Heart right ventricle (tissue), 16 donors: Measurements from ENCODE around the gene ATG4B. TPM values are rescaled to one million over a fixed set of nuclear protein-coding genes. Genes with fewer than 3 reads are reported as not detected.

Experiments used
- ATAC-seq, 8 donors: fragments of 200-7000 bp; cut with Tn5 transposase; one replicate each; pipeline ENCODE4 v1.9.1; 2020; ENCODE audit warnings: mild to moderate bottlenecking in 8 of 8, moderate library complexity in 8 of 8, moderate number of reproducible peaks in 1 of 8
- DNase-seq, 2 donors: peaks; one replicate each; pipeline ENCODE4 v3.0.0-alpha.2; 2020
- H3K27ac ChIP-seq, 10 donors: fragments of 200-600 bp; sonication (generic) in 2 of 10; one replicate each; pipeline versions ENCODE4 v1.5.0 to v1.8.0; 2020 to 2022; ENCODE audit warnings: mild to moderate bottlenecking in 3 of 10
- H3K27me3 ChIP-seq, 7 donors: fragments of 200-600 bp; one replicate each; pipeline ENCODE4 v1.8.0; 2021 to 2022; ENCODE audit warnings: mild to moderate bottlenecking in 2 of 7
- H3K36me3 ChIP-seq, 9 donors: fragments of 200-600 bp; sonication (generic) in 1 of 9; one replicate each; pipeline versions ENCODE4 v1.5.0 to v1.8.0; 2020 to 2022; ENCODE audit warnings: mild to moderate bottlenecking in 2 of 9
- H3K4me1 ChIP-seq, 9 donors: fragments of 200-600 bp; sonication (generic) in 1 of 9; one replicate each; pipeline versions ENCODE4 v1.5.0 to v1.8.0; 2020 to 2022; ENCODE audit warnings: mild to moderate bottlenecking in 4 of 9
- H3K4me3 ChIP-seq, 10 donors: fragments of 200-600 bp; sonication (generic) in 2 of 10; one replicate each; pipeline versions ENCODE4 v1.5.0 to v1.8.0; 2020 to 2022; ENCODE audit warnings: mild to moderate bottlenecking in 7 of 10, moderate library complexity in 2 of 10
- H3K9me3 ChIP-seq, 11 donors: fragments of 200-600 bp in 10 of 11; sonication (generic) in 2 of 11; one replicate each; pipeline versions ENCODE4 v1.5.0 to v1.8.0; 2013 to 2022; ENCODE audit warnings: mild to moderate bottlenecking in 2 of 11, control low read depth in 1 of 11, moderate library complexity in 1 of 11
- CTCF ChIP-seq, 9 donors: fragments of 200-600 bp; sonication (generic) in 2 of 9; IDR thresholded peaks; one replicate each; pipeline versions ENCODE4 v1.5.0 to v1.8.0; 2021 to 2022; ENCODE audit warnings: antibody characterized with exemption in 9 of 9, mild to moderate bottlenecking in 5 of 9, moderate library complexity in 1 of 9
- WGBS, 2 donors: extraction: QIAGEN DNeasy Blood & Tissue Kit; methylation state at CpG; one replicate each; pipeline ENCODE4 v1.1.7; 2013; ENCODE audit warnings: inconsistent platforms in 1 of 2; 5-methylcytosine and 5-hydroxymethylcytosine counted together
- intact Hi-C, 10 donors: fragments of 100-400 bp; cut with DNase I; formaldehyde crosslinking; loops; one replicate each; pipeline versions ENCODE4 v1.11.1 to v1.14.2; 2022
- polyA plus RNA-seq, 2 donors: library from polyadenylated mRNA; stranded (reverse); fragments of 200-250 nt; gene quantifications; one replicate each; pipeline ENCODE4 v1.2.3, GENCODE V29; 2013
- total RNA-seq, 10 donors: library from RNA; stranded (reverse); fragmentation: NEBNext Ultra II Directional in 3 of 10; extraction: Animal tissue kit (Norgen Biotek cat#: 25700) in 3 of 10; gene quantifications; one replicate each; pipeline versions ENCODE4 v1.2.1 to v1.2.4, GENCODE V29; 2021 to 2023
- donor health status: Arrhythmogenic right ventricular cardiomyopathy.
- donor health status: ischemic (EF 13 %, LVEDD 7.1; RV severe dilation, severe dysfunction).
- donor health status: healthy with polysubstance abuse.
- donor health status: DM: no; HTN: yes; CAD: no.
- donor health status: DM: no; HTN: no; CAD: no.
- donor health status: ischemic (EF 25% LVEDD 6.9; RV normal size, moderate dysfunction).
- donor health status: ischemic (EF 25% LVEDD 5.7; RV mildly dilated, moderate dysfunction).
- donor health status: healthy.
- donor health status: DM: yes; HTN: yes; CAD: no.
- donor health status: Ischemic cardiomyopathy.
- donor health status: ischemic (EF 35%, LVEDD 5.7; RV mildly dilated, moderate dysfunction).
- donor health status: nonischemic (EF 11% LVEDD 7.7; RV severe dilation, severe dysfunction).
- donor health status: DM: yes; HTN: yes; CAD: no.
- donor health status: PGD.
- donor health status: ischemic (EF 29% LVEDD 5.4; RV normal size, mild dysfunction).
- donor health status: nonischemic (EF 23%, LVEDD 6.1; RV moderate dilation, normal function).

ATG4B gene
- total and polyA plus RNA-seq, 12 donors: 34.7 to 55.7 (median 42.8) TPM

DNA sequence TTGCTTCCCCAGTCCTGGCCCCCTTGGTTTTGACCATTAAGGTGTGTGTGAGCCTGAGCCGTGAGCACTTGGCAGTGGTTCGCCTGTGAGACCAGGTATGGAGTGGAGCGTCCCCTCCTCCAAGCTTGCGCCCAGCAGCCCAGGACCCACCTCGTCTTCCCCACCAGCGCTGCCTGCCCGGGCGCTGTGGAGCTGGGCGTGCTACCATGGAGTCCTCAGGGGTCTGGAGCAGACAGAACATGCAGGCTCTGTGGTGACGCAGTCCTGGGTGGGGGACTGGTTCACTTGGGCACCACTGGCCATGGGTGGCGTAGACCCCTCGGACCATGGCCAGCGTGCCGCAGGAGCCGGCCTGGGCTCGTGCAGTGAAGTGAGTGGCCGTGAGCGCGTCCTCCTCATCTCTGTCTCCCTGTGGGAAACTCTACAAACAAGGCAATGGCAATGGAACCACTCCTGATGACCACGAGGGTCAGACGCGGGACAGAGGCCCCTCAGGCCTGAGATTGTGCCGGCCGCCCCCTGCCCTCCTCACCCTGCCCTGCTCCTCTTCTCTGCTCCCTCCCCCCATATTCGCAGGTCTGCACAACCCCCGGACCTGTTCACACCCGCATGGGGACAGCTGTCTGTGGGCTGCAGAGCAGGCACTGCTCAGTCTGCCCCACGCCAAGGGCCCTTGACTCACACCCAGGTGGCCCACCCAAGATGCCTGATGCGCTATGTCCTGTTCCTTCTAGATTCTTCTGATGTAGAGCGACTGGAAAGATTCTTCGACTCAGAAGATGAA lies 34.2 kb downstream of the ATG4B start:
- no peak for TF ChIP-seq CTCF (IDR thresholded peaks at IDR 0.05)
- DNase-seq (no peak), ATAC-seq (no peak)
- Histone ChIP-seq H3K27me3 (no peaks in the 10 kb centered on the region), H3K27ac (peak overlapping the region in 2 of 10 donors; percentile 25 to 52), H3K4me1 (peaks cover 0 to 12% (median 0%) of the 10 kb centered on the region in 9 donors), H3K4me3 (no peak overlapping the region), H3K9me3 (no peaks in the 10 kb centered on the region), H3K36me3 (peaks cover 4 to 85% (median 48%) of the 10 kb centered on the region in 9 donors)
- intact Hi-C loops: no loop called here
- whole genome bisulfite sequencing, 2 donors: 93% methylated on average over 31 of the region's 31 CpGs

DNA sequence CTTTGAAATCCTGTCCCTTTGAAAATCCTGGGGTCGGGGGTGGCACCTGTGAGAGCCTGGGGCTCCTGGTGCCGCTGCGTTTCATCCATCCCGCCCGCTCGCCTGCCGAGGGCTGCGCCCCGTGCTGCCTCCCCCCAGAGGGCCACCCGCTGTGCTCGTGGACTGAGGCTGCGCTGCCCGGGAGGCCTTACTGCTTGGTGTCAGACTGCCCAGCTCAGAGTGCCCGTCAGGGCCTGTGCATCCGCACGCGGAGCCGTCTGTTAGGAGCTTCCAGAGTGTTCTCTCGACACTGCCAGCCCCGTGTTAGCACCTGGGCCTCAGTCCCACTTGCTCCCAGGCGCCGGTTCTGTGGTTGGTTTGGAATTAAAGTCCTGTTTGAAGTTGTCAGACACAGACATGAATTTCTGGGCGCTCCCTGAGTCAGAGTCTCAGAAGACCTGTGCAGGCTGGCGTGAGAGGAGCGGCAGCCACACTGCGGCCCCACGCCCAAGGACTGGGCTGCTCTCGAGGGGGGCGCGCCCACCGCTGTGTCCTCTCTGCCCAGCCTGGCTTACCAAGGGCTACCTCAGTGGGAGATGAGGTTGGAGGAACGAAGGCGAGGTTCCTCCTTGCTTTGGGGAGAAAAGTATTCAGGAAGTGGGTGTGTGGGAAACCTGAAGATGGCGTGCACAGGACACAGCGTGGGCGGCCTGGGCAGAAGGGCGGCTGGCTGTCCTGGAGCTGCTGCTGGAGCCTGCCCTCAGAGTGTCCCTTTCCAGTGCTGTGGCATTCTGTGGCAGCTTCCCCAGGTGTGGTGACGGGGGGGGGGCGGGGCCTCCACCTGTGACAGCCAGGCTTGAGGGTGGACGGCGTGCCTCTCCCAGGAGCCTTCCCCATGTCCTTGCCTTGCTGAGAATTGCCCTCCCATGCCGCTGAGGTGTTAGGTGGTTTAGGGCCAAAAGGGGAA lies 35.0 kb downstream of the ATG4B start:
- DNase-seq (no peak), ATAC-seq (no peak)
- no peak overlapping the region for H3K4me3 ChIP-seq
- H3K4me1 ChIP-seq: peaks cover 0 to 12% (median 0%) of the 10 kb centered on the region in 9 donors
- H3K36me3 ChIP-seq: peaks cover 0 to 85% (median 41%) of the 10 kb centered on the region in 9 donors
- no peak overlapping the region for H3K27ac ChIP-seq
- no peak for TF ChIP-seq CTCF (IDR thresholded peaks at IDR 0.05)
- 93 to 95% methylated on average over 42 of the region's 42 CpGs for WGBS, 2 donors
- no peaks in the 10 kb centered on the region for H3K9me3 ChIP-seq
- H3K27me3 ChIP-seq: no peaks in the 10 kb centered on the region
- intact Hi-C loops: no loop called here

DNA sequence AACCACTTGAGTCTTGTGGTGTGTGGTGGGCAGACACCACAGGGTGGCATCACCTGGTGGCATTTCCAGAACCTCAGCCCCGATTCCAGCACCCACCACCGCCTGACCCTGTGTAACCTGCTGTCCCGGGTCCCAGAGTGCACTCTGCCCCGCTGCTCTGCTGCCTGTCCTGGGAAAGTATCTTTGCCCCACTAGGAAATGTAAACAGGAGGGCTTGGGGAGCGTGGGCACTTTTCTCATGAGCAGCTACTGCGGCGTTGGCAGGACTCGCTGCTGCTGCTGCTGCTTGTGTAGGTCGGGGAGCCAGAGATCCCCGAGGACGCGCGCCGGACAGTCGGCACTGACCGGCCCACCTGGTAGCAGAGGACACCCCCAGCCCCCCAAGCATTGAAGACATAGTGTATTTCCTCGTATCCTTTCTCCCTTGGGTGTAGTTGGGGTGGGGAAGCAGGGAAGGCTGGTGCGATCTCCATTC lies 35.7 kb downstream of the ATG4B start:
- ATAC-seq: no peak
- intact Hi-C loops: no loop called here
- no peaks in the 10 kb centered on the region for H3K9me3 ChIP-seq
- DNase-seq: no peak
- H3K27ac ChIP-seq: no peak overlapping the region
- WGBS, 2 donors: 87 to 91% methylated on average over 18 of the region's 18 CpGs
- H3K4me3 ChIP-seq: no peak overlapping the region
- TF ChIP-seq CTCF (IDR thresholded peaks at IDR 0.05): no peak
- peaks cover 0 to 12% (median 0%) of the 10 kb centered on the region in 9 donors for H3K4me1 ChIP-seq
- no peaks in the 10 kb centered on the region for H3K27me3 ChIP-seq
- H3K36me3 ChIP-seq: peaks cover 0 to 85% (median 41%) of the 10 kb centered on the region in 9 donors
